PC-9 (cell line): ENCODE results near the gene TMEM272.

Source experiments
- EZH2 ChIP-seq: fragments of 200-600 bp; sonication (generic); IDR thresholded peaks from 2 replicates; pipeline ENCODE4 v1.8.0; 2017; ENCODE audit warnings: antibody characterized with exemption, low read depth
- TF ChIP-seq, protein P1 (sequence below): fragments of 200-600 bp; sonication (generic); conservative IDR thresholded peaks from 2 replicates; pipeline ENCODE4 v1.6.1; 2017; ENCODE audit warnings: mixed run types, antibody characterized with exemption, mild to moderate bottlenecking, moderate library complexity

DNA sequence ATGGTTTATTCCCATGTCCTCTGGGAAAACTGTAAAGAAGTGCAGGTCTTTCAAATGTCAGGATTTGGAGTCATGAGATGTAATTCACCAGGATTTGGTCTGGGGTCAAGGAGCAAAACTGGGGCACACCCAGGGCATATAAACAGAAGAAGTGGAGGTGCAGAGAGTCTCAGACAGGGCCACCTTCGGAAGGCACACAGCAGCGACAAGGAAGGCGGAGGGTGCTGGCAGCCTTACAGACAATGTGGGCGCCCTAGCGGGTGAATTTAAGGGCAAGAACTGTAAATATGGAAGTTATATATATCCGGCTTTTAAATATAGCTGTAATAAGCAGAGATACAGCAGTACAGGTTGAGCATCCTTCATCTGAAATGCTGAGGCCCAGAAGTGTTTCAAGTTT is 72.2 kb downstream of the TMEM272 start:
- TF ChIP-seq, protein P1, sequence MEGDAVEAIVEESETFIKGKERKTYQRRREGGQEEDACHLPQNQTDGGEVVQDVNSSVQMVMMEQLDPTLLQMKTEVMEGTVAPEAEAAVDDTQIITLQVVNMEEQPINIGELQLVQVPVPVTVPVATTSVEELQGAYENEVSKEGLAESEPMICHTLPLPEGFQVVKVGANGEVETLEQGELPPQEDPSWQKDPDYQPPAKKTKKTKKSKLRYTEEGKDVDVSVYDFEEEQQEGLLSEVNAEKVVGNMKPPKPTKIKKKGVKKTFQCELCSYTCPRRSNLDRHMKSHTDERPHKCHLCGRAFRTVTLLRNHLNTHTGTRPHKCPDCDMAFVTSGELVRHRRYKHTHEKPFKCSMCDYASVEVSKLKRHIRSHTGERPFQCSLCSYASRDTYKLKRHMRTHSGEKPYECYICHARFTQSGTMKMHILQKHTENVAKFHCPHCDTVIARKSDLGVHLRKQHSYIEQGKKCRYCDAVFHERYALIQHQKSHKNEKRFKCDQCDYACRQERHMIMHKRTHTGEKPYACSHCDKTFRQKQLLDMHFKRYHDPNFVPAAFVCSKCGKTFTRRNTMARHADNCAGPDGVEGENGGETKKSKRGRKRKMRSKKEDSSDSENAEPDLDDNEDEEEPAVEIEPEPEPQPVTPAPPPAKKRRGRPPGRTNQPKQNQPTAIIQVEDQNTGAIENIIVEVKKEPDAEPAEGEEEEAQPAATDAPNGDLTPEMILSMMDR, result no peak
- TF ChIP-seq EZH2, result no peak
